Loucy (cell line): ENCODE measurements around the gene ZFP62.
"Not testable (repeated sequence)": the region's sequence is repeated elsewhere in the genome, so short reads cannot be mapped to it uniquely, and the experiment has no call there.

Source experiments
- H2AFZ ChIP-seq: fragments of 200-600 bp; sonication (generic); 2 replicates; pipeline ENCODE4 v1.6.0; 2016; ENCODE audit warnings: antibody characterized with exemption, mild to moderate bottlenecking, low read length, moderate library complexity
- H3F3A ChIP-seq: fragments of 200-600 bp; 2 replicates; pipeline ENCODE4 v1.6.0; 2016; ENCODE audit warnings: antibody characterized with exemption, low read depth, mild to moderate bottlenecking
- H3K27me3 ChIP-seq: fragments of 200-600 bp; sonication (generic); 2 replicates; pipeline ENCODE4 v1.6.1; 2014; ENCODE audit warnings: low read length, mild to moderate bottlenecking; ENCODE audit not compliant: insufficient read depth, poor library complexity, severe bottlenecking
- H3K36me3 ChIP-seq: fragments of 200-600 bp; sonication (generic); 2 replicates; pipeline ENCODE4 v1.6.1; 2016; ENCODE audit warnings: low read length; ENCODE audit not compliant: insufficient read depth
- H3K4me1 ChIP-seq: fragments of 200-600 bp; sonication (generic); 2 replicates; pipeline ENCODE4 v1.5.1; 2014; ENCODE audit warnings: low read length, mild to moderate bottlenecking; ENCODE audit not compliant: insufficient read depth, poor library complexity, severe bottlenecking
- H3K4me2 ChIP-seq: fragments of 200-600 bp; sonication (generic); 2 replicates; pipeline ENCODE4 v1.6.0; 2014; ENCODE audit warnings: antibody characterized with exemption, low read length, low read depth, mild to moderate bottlenecking; ENCODE audit not compliant: poor library complexity, severe bottlenecking
- H3K4me3 ChIP-seq: fragments of 200-600 bp; sonication (generic); 2 replicates; pipeline ENCODE4 v1.5.1; 2014; ENCODE audit warnings: low read length, mild to moderate bottlenecking, mixed read lengths; ENCODE audit not compliant: poor library complexity, severe bottlenecking
- H3K79me2 ChIP-seq: fragments of 200-600 bp; sonication (generic); 2 replicates; pipeline ENCODE4 v1.6.1; 2014; ENCODE audit warnings: low read length; ENCODE audit not compliant: insufficient read depth
- H3K9ac ChIP-seq: fragments of 200-600 bp; sonication (generic); 2 replicates; pipeline ENCODE4 v1.6.0; 2014; ENCODE audit warnings: mild to moderate bottlenecking, low read depth, low read length, moderate library complexity; ENCODE audit not compliant: poor library complexity, severe bottlenecking
- H3K9me2 ChIP-seq: fragments of 200-600 bp; sonication (generic); replicated peaks from 2 replicates; pipeline ENCODE4 v1.6.1; 2016; ENCODE audit warnings: low read depth, low read length, mixed read lengths
- H3K9me3 ChIP-seq: fragments of 200-600 bp; sonication (generic); 2 replicates; pipeline ENCODE4 v1.6.1; 2014; ENCODE audit warnings: mild to moderate bottlenecking, antibody characterized with exemption, low read length, low read depth; ENCODE audit not compliant: insufficient read depth
- H4K20me1 ChIP-seq: fragments of 200-600 bp; sonication (generic); 2 replicates; pipeline ENCODE4 v1.6.0; 2014; ENCODE audit warnings: antibody characterized with exemption, low read length, mild to moderate bottlenecking; ENCODE audit not compliant: insufficient read depth, poor library complexity, severe bottlenecking
- CTCF ChIP-seq: fragments of 200-600 bp; sonication (generic); conservative IDR thresholded peaks from 2 replicates; pipeline ENCODE4 v1.5.1; 2014; ENCODE audit warnings: mild to moderate bottlenecking, antibody characterized with exemption, low read length
- EZH2phosphoT487 ChIP-seq: fragments of 200-600 bp; IDR thresholded peaks from 2 replicates; pipeline ENCODE4 v1.6.1; 2018; ENCODE audit warnings: antibody characterized with exemption, mild to moderate bottlenecking, moderate library complexity, borderline replicate concordance

ZFP62 gene

GRCh38 chr5:180889381-180889780 lies 28.3 kb upstream of the ZFP62 start:
- no peaks in the 10 kb centered on the region for H3K27me3 ChIP-seq
- H3K9ac ChIP-seq = no peak overlapping the region
- no peaks in the 10 kb centered on the region for H3K9me3 ChIP-seq
- H3F3A ChIP-seq = no peaks in the 10 kb centered on the region
- H3K4me3 ChIP-seq = no peak overlapping the region
- H3K4me2 ChIP-seq = no peak overlapping the region
- no peaks in the 10 kb centered on the region for H3K36me3 ChIP-seq
- no peak for TF ChIP-seq EZH2phosphoT487
- no peak for TF ChIP-seq CTCF
- H4K20me1 ChIP-seq = no peaks in the 10 kb centered on the region
- H3K79me2 ChIP-seq = no peaks in the 10 kb centered on the region
- H3K4me1 ChIP-seq = no peaks in the 10 kb centered on the region
- H3K9me2 ChIP-seq = no peaks in the 10 kb centered on the region
- H2AFZ ChIP-seq = no peak overlapping the region

DNA sequence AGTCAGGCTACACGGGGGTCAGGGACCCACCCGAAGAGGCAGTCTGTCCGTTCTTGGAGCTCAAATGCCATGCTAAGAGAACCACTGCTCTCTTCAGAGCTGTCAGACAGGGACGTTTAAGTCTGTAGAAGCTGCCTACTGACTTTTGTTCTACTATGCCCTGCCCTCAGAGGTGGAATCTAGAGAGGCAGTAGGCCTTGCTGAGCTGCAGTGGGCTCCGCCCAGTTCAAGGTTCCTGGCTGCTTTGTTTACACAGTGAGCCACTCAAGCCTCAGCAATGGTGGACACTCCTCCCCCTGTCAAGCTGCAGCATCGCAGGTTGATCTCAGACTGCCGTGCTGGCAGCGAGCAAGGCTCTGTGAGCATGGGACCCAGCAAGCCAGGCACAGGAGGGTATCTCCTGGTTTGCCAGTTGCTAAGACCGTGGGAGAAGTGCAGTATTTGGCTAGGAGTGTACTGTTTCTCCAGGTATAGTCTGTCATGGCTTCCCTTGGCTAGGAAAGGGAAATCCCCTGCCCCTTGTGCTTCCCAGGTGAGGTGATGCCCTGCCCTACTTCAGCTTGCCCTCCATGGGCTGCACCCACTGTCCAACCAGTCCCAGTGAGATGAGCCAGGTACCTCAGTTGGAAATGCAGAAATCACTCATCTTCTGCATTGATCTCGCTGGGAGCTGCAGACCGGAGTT lies 24.9 kb upstream of the ZFP62 start:
- H4K20me1 ChIP-seq, H3F3A ChIP-seq, H3K9me2 ChIP-seq, H3K79me2 ChIP-seq, H3K4me2 ChIP-seq, H3K9me3 ChIP-seq, H3K4me3 ChIP-seq, H3K9ac ChIP-seq, H3K4me1 ChIP-seq, H3K36me3 ChIP-seq, H2AFZ ChIP-seq, H3K27me3 ChIP-seq: not testable (repeated sequence)

DNA sequence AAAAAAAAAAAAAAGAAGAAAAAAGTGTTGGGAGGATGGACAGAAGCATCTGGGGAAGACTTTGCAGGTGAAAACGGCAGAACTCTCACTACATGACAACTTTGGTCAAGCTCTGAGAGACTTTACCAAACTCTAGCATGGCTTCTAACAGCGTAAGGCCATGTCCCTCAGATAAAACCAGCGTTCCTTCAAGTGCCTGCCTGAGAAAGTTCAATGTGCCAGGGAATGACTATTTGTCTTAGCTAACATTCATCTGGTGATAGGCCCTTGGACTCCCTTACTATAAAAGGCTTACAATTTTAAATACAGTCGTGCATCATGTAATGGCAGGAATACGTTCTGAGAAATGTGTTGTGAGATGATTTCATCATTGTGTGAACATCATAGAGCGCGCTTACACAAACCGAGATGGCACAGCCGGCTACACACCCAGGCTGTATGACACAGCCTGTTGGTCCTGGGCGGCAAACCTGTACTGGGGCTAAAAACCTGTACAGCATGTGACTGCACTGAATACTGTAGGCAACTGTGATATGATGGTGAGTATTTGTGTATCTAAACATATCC lies 14.9 kb upstream of the ZFP62 start:
- TF ChIP-seq CTCF (no peak), EZH2phosphoT487 (no peak)
- Histone ChIP-seq H2AFZ (no peak overlapping the region), H3K4me2 (no peak overlapping the region)

More for the DNA sequence above, 14.9 kb upstream of the ZFP62 start:
- peaks cover 4% of the 10 kb centered on the region for H3K4me1 ChIP-seq
- no peak overlapping the region for H3K9ac ChIP-seq
- H4K20me1 ChIP-seq = no peaks in the 10 kb centered on the region
- H3K36me3 ChIP-seq = no peaks in the 10 kb centered on the region
- no peaks in the 10 kb centered on the region for H3F3A ChIP-seq
- H3K9me2 ChIP-seq = no peaks in the 10 kb centered on the region
- no peaks in the 10 kb centered on the region for H3K27me3 ChIP-seq
- H3K4me3 ChIP-seq = no peak overlapping the region
- no peaks in the 10 kb centered on the region for H3K9me3 ChIP-seq
- H3K79me2 ChIP-seq = no peaks in the 10 kb centered on the region
